Esophagus muscularis mucosa (tissue), 4 donors: ENCODE results near the gene ACOT12. TPM values are rescaled to one million over a fixed set of nuclear protein-coding genes. Genes with fewer than 3 reads are reported as not detected.

Experiments
- DNase-seq: peaks from one replicate; pipeline ENCODE4 v3.0.0-alpha.2; 2017; ENCODE audit errors: extremely low spot score
- H3K27ac ChIP-seq, 4 donors: fragments of 200-600 bp; sonication (generic); replicated peaks in 1 of 4; 1 replicate in 3 of 4; 2 replicates in 1 of 4; pipeline ENCODE4 v1.5.1; 2016 to 2019; ENCODE audit warnings: mild to moderate bottlenecking in 1 of 4
- H3K27me3 ChIP-seq, 4 donors: fragments of 200-600 bp; sonication (generic); one replicate each; pipeline versions ENCODE4 v1.5.1 to v1.6.0; 2016 to 2019
- H3K36me3 ChIP-seq, 4 donors: fragments of 200-600 bp; sonication (generic); one replicate each; pipeline ENCODE4 v1.5.1; 2016 to 2019
- H3K4me1 ChIP-seq, 4 donors: fragments of 200-600 bp; sonication (generic); one replicate each; pipeline ENCODE4 v1.5.1; 2016 to 2019
- H3K4me3 ChIP-seq, 4 donors: fragments of 200-600 bp; sonication (generic); 1 replicate in 2 of 4; 2 replicates in 2 of 4; pipeline ENCODE4 v1.5.1; 2016 to 2019; ENCODE audit warnings: mild to moderate bottlenecking in 4 of 4, moderate library complexity in 1 of 4
- H3K9me3 ChIP-seq, 4 donors: fragments of 200-600 bp; sonication (generic); 1 replicate in 3 of 4; 2 replicates in 1 of 4; pipeline ENCODE4 v1.5.1; 2016 to 2019
- EP300 ChIP-seq: sonication (generic); formaldehyde crosslinking; IDR thresholded peaks from one replicate; pipeline ENCODE4 v1.6.1; 2017; ENCODE audit warnings: antibody characterized with exemption
- POLR2A ChIP-seq: fragments of 450-650 bp; IDR thresholded peaks from one replicate; pipeline ENCODE4 v1.6.1; 2017; ENCODE audit warnings: antibody characterized with exemption, moderate library complexity, mild to moderate bottlenecking, low read depth
- POLR2AphosphoS5 ChIP-seq, 2 donors: sonication (generic); formaldehyde crosslinking; IDR thresholded peaks; one replicate each; pipeline ENCODE4 v1.6.1; 2017; ENCODE audit warnings: antibody characterized with exemption in 2 of 2
- WGBS: methylation state at CpG from one replicate; pipeline ENCODE4 v1.1.5; 2018; 5-methylcytosine and 5-hydroxymethylcytosine counted together
- intact Hi-C: fragments of 100-400 bp; cut with DNase I; formaldehyde crosslinking; loops from one replicate; pipeline ENCODE4 v1.15.1; 2023
- total RNA-seq, 4 donors: library from RNA; depleted of rRNA; stranded (reverse); fragments of >200 nt; gene quantifications; one replicate each; pipeline versions ENCODE4 v1.1.0 to v1.2.1, GENCODE V29; 2016
- TF ChIP-seq, protein P1 (sequence below), 3 experiments: fragments of 200-600 bp in 2 of 3; fragments of 450-650 bp in 1 of 3; sonication (generic) in 2 of 3; IDR thresholded peaks; one replicate each; pipeline ENCODE4 v1.5.1; 2017 to 2019; ENCODE audit warnings: antibody characterized with exemption in 3 of 3, mild to moderate bottlenecking in 2 of 3, moderate library complexity in 1 of 3

The ACOT12 gene
- total RNA-seq, 4 donors from 2014 or later = not detected

GRCh38 chr5:81292130-81292529, 101.8 kb downstream of the ACOT12 start:
- no peaks in the 10 kb centered on the region for H3K4me1 ChIP-seq
- H3K9me3 ChIP-seq = peaks cover 0 to 5% (median 0%) of the 10 kb centered on the region in 4 donors
- TF ChIP-seq POLR2AphosphoS5 (IDR thresholded peaks at IDR 0.05) = no peak
- no peak for TF ChIP-seq POLR2A
- no peak for TF ChIP-seq EP300
- TF ChIP-seq, protein P1, sequence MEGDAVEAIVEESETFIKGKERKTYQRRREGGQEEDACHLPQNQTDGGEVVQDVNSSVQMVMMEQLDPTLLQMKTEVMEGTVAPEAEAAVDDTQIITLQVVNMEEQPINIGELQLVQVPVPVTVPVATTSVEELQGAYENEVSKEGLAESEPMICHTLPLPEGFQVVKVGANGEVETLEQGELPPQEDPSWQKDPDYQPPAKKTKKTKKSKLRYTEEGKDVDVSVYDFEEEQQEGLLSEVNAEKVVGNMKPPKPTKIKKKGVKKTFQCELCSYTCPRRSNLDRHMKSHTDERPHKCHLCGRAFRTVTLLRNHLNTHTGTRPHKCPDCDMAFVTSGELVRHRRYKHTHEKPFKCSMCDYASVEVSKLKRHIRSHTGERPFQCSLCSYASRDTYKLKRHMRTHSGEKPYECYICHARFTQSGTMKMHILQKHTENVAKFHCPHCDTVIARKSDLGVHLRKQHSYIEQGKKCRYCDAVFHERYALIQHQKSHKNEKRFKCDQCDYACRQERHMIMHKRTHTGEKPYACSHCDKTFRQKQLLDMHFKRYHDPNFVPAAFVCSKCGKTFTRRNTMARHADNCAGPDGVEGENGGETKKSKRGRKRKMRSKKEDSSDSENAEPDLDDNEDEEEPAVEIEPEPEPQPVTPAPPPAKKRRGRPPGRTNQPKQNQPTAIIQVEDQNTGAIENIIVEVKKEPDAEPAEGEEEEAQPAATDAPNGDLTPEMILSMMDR (IDR thresholded peaks at IDR 0.05) = no peak
- H3K4me3 ChIP-seq = no peak overlapping the region
- peaks cover 0 to 4% (median 2%) of the 10 kb centered on the region in 4 donors for H3K36me3 ChIP-seq
- intact Hi-C loops = no loop called here
- no peak for DNase-seq
- no peaks in the 10 kb centered on the region for H3K27me3 ChIP-seq
- no peak overlapping the region for H3K27ac ChIP-seq
- 100% methylated on average over 2 of the region's 2 CpGs for WGBS

DNA sequence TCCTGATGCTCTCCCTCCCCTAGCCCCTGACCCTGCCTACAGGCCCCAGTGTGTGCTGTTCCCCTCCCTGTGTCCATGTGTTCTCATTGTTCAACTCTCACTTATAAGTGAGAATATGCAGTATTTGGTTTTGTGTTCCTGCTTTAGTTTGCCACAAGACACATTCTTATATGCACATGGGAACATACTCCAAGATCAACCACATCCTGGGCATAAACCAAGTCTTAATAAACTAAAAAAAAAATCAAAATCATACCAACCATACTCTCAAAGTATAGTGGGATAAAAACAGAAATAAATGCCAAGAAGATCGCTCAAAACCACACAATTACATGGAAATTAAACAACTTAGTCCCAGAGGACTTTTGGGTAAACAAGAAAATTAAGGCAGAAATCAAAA, 103.8 kb downstream of the ACOT12 start:
- H3K27ac ChIP-seq = no peak overlapping the region
- peaks cover 0 to 4% (median 2%) of the 10 kb centered on the region in 4 donors for H3K36me3 ChIP-seq
- no peaks in the 10 kb centered on the region for H3K27me3 ChIP-seq
- WGBS = 85% methylated on average over 1 of the region's 1 CpG
- H3K4me3 ChIP-seq = no peak overlapping the region
- no peak for DNase-seq
- H3K9me3 ChIP-seq = peaks cover 0 to 5% (median 0%) of the 10 kb centered on the region in 4 donors
- TF ChIP-seq, protein P1 (IDR thresholded peaks at IDR 0.05) = no peak
- TF ChIP-seq POLR2AphosphoS5 (IDR thresholded peaks at IDR 0.05) (no peak), POLR2A (no peak), EP300 (no peak)
- no peaks in the 10 kb centered on the region for H3K4me1 ChIP-seq
- intact Hi-C loops = no loop called here

- peaks cover 0 to 5% (median 0%) of the 10 kb centered on the region in 4 donors for H3K9me3 ChIP-seq
- no peak overlapping the region for H3K27ac ChIP-seq
- 92% methylated on average over 4 of the region's 4 CpGs for WGBS
- DNase-seq = no peak
- TF ChIP-seq POLR2A (no peak), EP300 (no peak), POLR2AphosphoS5 (IDR thresholded peaks at IDR 0.05) (no peak)
- TF ChIP-seq, protein P1 (IDR thresholded peaks at IDR 0.05) = no peak
- H3K36me3 ChIP-seq = peaks cover 0 to 4% (median 0%) of the 10 kb centered on the region in 4 donors
- intact Hi-C loops = no loop called here
- H3K27me3 ChIP-seq = no peaks in the 10 kb centered on the region
- no peak overlapping the region for H3K4me3 ChIP-seq
- no peaks in the 10 kb centered on the region for H3K4me1 ChIP-seq
Observed at GRCh38 chr5:81288021-81288433, 105.9 kb downstream of the ACOT12 start.

- Histone ChIP-seq H3K36me3 (no peaks in the 10 kb centered on the region), H3K4me3 (no peak overlapping the region), H3K27ac (no peak overlapping the region), H3K9me3 (no peaks in the 10 kb centered on the region), H3K27me3 (no peaks in the 10 kb centered on the region), H3K4me1 (no peaks in the 10 kb centered on the region)
- no peak for DNase-seq
- WGBS = 83% methylated on average over 3 of the region's 3 CpGs
- intact Hi-C loops = no loop called here
- TF ChIP-seq, protein P1 (IDR thresholded peaks at IDR 0.05) = no peak
- no peak for TF ChIP-seq POLR2A
- TF ChIP-seq POLR2AphosphoS5 (IDR thresholded peaks at IDR 0.05) = no peak
- no peak for TF ChIP-seq EP300
Observed at GRCh38 chr5:81286059-81286617, 107.8 kb downstream of the ACOT12 start.

- Histone ChIP-seq H3K9me3 (no peaks in the 10 kb centered on the region), H3K4me3 (no peak overlapping the region), H3K36me3 (no peaks in the 10 kb centered on the region), H3K27me3 (no peaks in the 10 kb centered on the region), H3K27ac (no peak overlapping the region), H3K4me1 (no peaks in the 10 kb centered on the region)
- intact Hi-C loops = no loop called here
- WGBS = 94% methylated on average over 1 of the region's 1 CpG
- no peak for DNase-seq
- no peak for TF ChIP-seq POLR2AphosphoS5 (IDR thresholded peaks at IDR 0.05)
- no peak for TF ChIP-seq EP300
- TF ChIP-seq, protein P1 (IDR thresholded peaks at IDR 0.05) = no peak
- no peak for TF ChIP-seq POLR2A
Observed at GRCh38 chr5:81283976-81284375, 110.0 kb downstream of the ACOT12 start.
